Stimulated activated naive B cell treated with anti-CD40 and anti-IgM and Interleukin-4, amounts not matched to agents 10 μg/mL and 1 μg/mL and 100 μg/mL, for 72 hours (primary cell): Measurements from ENCODE around the gene FCHSD2.
A peak's percentile ranks its signal among the peaks of the same experiment; 100 is the strongest.

Experiments used
- ATAC-seq, 2 donors: fragments of 150-1000 bp; cut with Tn5 transposase; replicated peaks; 2 replicates each; pipeline ENCODE4 v1.10.0; 2021; ENCODE audit warnings: moderate library complexity in 1 of 2
- DNase-seq: peaks from one replicate; pipeline ENCODE4 v3.0.0; 2021
- H3K27ac Mint-ChIP-seq: one replicate; pipeline ENCODE4 v1.8.0; 2022; ENCODE audit warnings: mild to moderate bottlenecking, mixed read lengths
- H3K27me3 Mint-ChIP-seq, 2 donors: one replicate each; pipeline ENCODE4 v1.8.0; 2022; ENCODE audit warnings: mixed read lengths in 2 of 2
- H3K36me3 Mint-ChIP-seq, 2 donors: one replicate each; pipeline ENCODE4 v1.8.0; 2022; ENCODE audit warnings: mixed read lengths in 2 of 2, mild to moderate bottlenecking in 1 of 2
- H3K4me1 Mint-ChIP-seq, 2 donors: one replicate each; pipeline ENCODE4 v1.8.0; 2022; ENCODE audit warnings: mixed read lengths in 2 of 2, mild to moderate bottlenecking in 1 of 2
- H3K4me3 Mint-ChIP-seq, 2 donors: one replicate each; pipeline ENCODE4 v1.8.0; 2022; ENCODE audit warnings: mild to moderate bottlenecking in 2 of 2, mixed read lengths in 2 of 2, moderate library complexity in 1 of 2
- H3K9me3 Mint-ChIP-seq, 2 donors: one replicate each; pipeline ENCODE4 v1.8.0; 2022; ENCODE audit warnings: mixed read lengths in 2 of 2, mild to moderate bottlenecking in 1 of 2

Gene FCHSD2

DNA sequence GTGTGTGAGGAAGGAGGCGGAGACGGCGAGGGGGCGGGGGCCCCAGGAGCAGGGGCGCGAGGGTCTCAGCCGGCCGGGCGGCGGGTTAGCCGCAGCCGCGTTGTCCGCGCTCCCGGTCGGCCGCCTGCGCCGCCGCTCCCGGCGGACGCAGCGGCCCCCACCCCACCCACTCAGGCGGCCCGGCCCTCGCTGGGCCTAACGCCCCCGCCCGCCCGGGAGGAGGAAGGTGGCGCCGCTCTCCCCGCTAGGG lies at the start of gene FCHSD2:
TSS of gene FCHSD2 (minus strand) at position 191 of the 250 bp plus-strand sequence. CDS start 441 bp downstream, outside the sequence.
- H3K4me3 Mint-ChIP-seq = peak within 1 kb of the TSS; percentile 99
- no peaks in the 10 kb centered on the region for H3K27me3 Mint-ChIP-seq
- no peak for ATAC-seq
- peaks cover 40 to 73% of the 10 kb centered on the region in 2 donors for H3K4me1 Mint-ChIP-seq
- H3K9me3 Mint-ChIP-seq = no peaks in the 10 kb centered on the region
- DNase-seq = no peak
- H3K27ac Mint-ChIP-seq = peak within 1 kb of the TSS; percentile 99
- peaks cover 19 to 30% of the 10 kb centered on the region in 2 donors for H3K36me3 Mint-ChIP-seq

DNA sequence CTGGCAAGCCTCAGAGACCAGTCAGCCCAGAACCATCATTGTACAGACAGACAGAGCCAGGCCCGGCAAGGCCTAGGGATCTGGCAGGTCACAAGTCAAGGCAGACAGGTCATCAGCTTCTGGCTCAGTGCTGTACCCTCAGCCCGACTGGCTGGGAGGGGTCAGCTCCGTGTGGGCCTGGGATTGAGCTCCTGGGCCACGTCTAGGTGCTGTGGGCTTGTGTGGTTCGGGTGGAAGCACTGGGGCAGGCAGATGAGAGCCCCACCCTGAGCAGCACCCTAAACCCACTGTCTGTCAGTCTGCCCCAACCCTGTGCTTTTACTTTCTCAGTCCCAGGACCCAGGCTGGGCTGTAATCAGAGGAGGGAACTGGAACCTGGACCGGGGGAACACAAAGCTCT lies 49.0 kb upstream of the FCHSD2 start:
- H3K27ac Mint-ChIP-seq = no peak overlapping the region
- peaks cover 33 to 46% of the 10 kb centered on the region in 2 donors for H3K4me1 Mint-ChIP-seq
- no peaks in the 10 kb centered on the region for H3K27me3 Mint-ChIP-seq
- H3K9me3 Mint-ChIP-seq = no peaks in the 10 kb centered on the region
- no peak for ATAC-seq
- no peaks in the 10 kb centered on the region for H3K36me3 Mint-ChIP-seq
- DNase-seq = no peak
- H3K4me3 Mint-ChIP-seq = no peak overlapping the region

DNA sequence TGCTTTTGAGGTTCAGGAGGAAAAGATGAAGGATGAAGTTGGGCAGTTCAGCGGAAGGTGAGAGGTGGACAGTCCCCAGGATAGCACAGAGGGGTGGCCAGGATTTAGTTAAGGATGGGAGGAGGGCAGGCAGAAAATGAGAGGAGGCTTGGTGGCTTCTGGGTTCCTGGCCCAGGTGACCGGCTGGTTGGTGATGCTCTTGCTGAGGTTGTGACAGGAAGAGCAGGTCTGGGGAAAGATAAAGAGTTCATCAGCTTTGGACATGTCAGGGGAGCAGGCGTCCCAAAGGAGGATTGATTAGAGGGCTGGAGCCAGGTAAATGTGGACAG lies 48.4 kb upstream of the FCHSD2 start:
- ATAC-seq = no peak
- DNase-seq = no peak
- Mint-ChIP-seq H3K36me3 (no peaks in the 10 kb centered on the region), H3K27me3 (no peaks in the 10 kb centered on the region), H3K4me3 (no peak overlapping the region), H3K9me3 (no peaks in the 10 kb centered on the region), H3K27ac (peak overlapping the region; percentile 93), H3K4me1 (peaks cover 37 to 52% of the 10 kb centered on the region in 2 donors)

DNA sequence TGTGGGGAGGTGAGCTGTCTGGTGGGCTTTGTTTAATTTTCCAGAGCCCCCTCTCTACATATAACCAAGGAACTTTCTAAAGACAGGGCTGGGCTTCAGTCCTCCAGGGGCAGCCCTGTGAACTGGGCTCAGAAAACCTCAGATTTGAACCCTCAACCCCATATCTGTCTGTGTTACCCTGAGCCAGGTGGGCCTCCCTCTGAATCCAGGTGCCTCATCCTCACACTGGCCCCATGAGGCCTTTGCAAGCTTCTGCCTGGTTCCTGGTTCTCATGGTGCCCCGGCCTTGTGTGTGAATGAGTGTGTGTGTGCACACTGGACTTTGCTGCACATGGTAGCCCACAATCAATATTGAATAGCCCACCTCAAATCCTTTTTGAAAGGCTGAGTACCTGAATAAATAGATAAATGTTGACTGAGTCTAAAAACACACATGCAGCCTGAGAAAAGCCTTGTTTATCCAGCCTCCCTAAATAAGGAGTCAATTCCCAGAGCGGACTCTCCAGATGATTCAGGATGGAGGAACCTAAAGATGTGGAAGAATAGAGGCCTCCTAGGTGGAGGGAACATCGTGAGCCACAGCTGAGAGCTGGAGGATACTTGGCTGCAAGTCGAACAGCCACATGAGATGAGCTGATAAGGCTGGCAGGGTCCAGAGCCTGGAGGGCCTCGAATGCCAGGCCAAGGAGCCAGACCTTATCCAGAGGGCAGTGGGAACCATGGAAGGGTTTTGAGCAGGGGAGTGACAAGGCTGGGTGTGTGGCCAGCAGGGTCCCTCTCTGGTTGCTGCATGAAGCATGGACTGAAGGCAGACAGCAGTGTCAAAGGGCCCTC lies 47.8 kb upstream of the FCHSD2 start:
- H3K36me3 Mint-ChIP-seq = no peaks in the 10 kb centered on the region
- ATAC-seq = peak; percentile 26 to 40
- H3K27ac Mint-ChIP-seq = peak overlapping the region; percentile 93
- no peaks in the 10 kb centered on the region for H3K9me3 Mint-ChIP-seq
- H3K4me1 Mint-ChIP-seq = peaks cover 41 to 58% of the 10 kb centered on the region in 2 donors
- DNase-seq = no peak
- H3K4me3 Mint-ChIP-seq = peak overlapping the region; percentile 58 to 63
- H3K27me3 Mint-ChIP-seq = no peaks in the 10 kb centered on the region

DNA sequence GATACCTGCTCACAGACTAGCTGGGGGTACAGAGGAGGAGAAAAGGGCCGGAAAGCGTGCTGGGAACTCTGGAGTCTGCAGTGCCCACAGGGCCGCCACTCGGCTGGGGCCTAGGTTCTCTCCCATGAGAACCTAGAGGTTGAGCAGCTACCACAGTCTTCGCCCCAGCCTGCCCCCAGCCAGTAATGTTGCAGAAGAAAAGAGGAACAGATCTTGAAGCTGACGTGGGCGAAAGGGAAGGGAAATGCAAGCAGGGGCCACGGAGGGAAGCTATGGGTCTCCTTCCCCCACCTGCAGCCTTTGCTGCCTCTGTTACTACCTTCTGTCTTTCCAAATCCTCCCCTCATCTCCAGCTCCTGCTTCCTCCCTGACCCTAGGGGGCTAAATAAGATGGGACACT lies 47.2 kb upstream of the FCHSD2 start:
- DNase-seq (peak; percentile 81), ATAC-seq (peak; percentile 94 to 95)
- peaks cover 43 to 64% of the 10 kb centered on the region in 2 donors for H3K4me1 Mint-ChIP-seq
- H3K4me3 Mint-ChIP-seq = peak overlapping the region; percentile 58 to 63
- H3K27ac Mint-ChIP-seq = peak overlapping the region; percentile 93
- no peaks in the 10 kb centered on the region for H3K27me3 Mint-ChIP-seq
- no peaks in the 10 kb centered on the region for H3K9me3 Mint-ChIP-seq
- H3K36me3 Mint-ChIP-seq = no peaks in the 10 kb centered on the region

DNA sequence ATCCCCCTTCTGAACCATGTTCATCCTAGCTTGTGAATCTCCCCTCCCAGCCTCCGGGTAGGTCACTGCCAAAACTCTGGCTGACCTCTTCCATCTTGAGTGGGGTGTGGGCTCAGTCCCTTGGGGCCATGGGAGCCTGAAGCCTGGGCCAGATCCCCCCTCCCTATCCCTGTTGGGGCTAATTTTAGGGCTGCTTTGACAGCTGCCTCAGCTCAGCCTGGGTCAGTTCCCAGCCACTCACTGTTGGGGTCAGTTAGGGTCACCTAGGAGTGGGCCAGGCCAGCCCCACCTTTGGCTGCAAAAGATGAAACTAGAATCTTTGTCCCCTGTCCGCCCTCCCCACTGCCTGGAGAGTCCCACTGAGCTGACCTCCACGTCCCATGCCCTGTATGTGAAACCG lies 46.2 kb upstream of the FCHSD2 start:
- DNase-seq = no peak

DNA sequence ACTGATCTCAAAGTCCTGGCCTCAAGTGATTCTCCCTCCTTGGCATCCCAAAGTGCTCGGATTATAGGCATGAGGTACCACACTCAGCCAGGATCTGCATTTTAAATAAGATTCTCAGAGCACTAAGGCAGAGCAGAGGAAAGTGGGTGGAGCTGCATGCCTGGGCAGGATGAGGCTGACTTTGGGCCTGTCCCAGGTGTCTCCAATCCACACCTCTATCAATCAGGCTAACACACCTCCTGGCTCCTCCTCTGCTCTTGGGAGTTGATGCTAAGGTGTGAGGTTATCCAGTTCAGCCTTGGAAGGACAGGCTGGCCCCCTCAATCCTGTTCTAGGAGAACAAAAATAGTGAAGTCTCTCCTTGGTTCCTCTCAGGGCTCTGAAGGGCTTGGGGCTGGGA lies 45.7 kb upstream of the FCHSD2 start:
- H3K27me3 Mint-ChIP-seq = no peaks in the 10 kb centered on the region
- no peaks in the 10 kb centered on the region for H3K9me3 Mint-ChIP-seq
- H3K27ac Mint-ChIP-seq = no peak overlapping the region
- DNase-seq (no peak), ATAC-seq (no peak)
- peaks cover 40 to 66% of the 10 kb centered on the region in 2 donors for H3K4me1 Mint-ChIP-seq
- no peak overlapping the region for H3K4me3 Mint-ChIP-seq
- peaks cover 0 to 3% of the 10 kb centered on the region in 2 donors for H3K36me3 Mint-ChIP-seq

More for the DNA sequence above, 46.2 kb upstream of the FCHSD2 start:
- Mint-ChIP-seq H3K36me3 (no peaks in the 10 kb centered on the region), H3K4me1 (peaks cover 40 to 66% of the 10 kb centered on the region in 2 donors), H3K27me3 (no peaks in the 10 kb centered on the region), H3K9me3 (no peaks in the 10 kb centered on the region), H3K4me3 (no peak overlapping the region), H3K27ac (peak overlapping the region; percentile 76)
- no peak for ATAC-seq

DNA sequence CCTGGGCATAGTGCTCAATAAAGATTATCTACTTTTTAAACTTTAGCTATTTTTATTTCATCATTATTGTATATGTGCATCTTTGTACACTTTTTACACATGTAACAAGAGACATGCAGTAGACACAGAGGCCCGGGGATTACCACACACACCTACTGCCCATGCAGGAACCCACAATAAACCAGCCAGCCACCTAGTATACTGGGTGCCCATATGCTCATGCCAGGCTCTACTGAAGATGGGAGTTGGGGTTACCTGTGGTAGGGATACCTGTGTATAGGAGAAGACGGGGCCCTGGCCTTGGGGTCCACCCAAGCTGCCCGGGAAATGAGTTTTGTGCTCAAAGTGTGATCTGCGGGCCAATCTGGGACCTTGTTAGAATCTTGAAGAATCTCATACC lies 44.8 kb upstream of the FCHSD2 start:
- DNase-seq (no peak), ATAC-seq (no peak)
- H3K36me3 Mint-ChIP-seq = peaks cover 0 to 3% of the 10 kb centered on the region in 2 donors
- no peak overlapping the region for H3K27ac Mint-ChIP-seq
- H3K9me3 Mint-ChIP-seq = no peaks in the 10 kb centered on the region
- H3K4me1 Mint-ChIP-seq = peaks cover 40 to 66% of the 10 kb centered on the region in 2 donors
- no peaks in the 10 kb centered on the region for H3K27me3 Mint-ChIP-seq
- H3K4me3 Mint-ChIP-seq = no peak overlapping the region

DNA sequence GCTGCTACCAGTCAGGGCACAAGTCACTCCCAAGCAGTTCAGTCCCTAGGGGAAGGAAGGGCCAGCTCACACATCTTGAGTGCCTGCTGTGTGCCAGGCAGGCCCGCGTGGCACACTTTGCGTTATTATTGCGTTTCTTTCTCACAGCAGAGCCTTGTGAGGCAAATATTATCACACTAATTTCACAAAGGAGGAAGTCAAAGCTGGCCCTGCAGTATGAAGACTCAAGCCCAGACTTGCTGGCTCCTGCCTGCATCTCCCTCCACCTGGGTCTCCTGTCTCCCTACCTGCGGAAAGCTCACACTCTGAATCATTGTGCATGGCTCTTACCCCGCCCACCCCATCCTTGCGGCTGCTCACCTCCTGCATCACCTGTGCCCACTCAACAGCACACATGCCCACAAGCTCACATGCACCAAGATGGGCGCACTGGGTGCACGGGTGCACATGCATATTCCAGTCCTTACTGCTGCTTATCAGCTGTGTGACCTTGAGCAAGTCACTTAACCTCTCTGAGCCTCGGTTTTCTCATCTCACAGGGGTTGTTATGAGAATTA lies 44.3 kb upstream of the FCHSD2 start:
- DNase-seq (no peak), ATAC-seq (no peak)
- Mint-ChIP-seq H3K9me3 (no peaks in the 10 kb centered on the region), H3K36me3 (peaks cover 0 to 3% of the 10 kb centered on the region in 2 donors), H3K4me1 (peaks cover 38 to 61% of the 10 kb centered on the region in 2 donors), H3K27me3 (no peaks in the 10 kb centered on the region), H3K4me3 (no peak overlapping the region), H3K27ac (peak overlapping the region; percentile 6)

DNA sequence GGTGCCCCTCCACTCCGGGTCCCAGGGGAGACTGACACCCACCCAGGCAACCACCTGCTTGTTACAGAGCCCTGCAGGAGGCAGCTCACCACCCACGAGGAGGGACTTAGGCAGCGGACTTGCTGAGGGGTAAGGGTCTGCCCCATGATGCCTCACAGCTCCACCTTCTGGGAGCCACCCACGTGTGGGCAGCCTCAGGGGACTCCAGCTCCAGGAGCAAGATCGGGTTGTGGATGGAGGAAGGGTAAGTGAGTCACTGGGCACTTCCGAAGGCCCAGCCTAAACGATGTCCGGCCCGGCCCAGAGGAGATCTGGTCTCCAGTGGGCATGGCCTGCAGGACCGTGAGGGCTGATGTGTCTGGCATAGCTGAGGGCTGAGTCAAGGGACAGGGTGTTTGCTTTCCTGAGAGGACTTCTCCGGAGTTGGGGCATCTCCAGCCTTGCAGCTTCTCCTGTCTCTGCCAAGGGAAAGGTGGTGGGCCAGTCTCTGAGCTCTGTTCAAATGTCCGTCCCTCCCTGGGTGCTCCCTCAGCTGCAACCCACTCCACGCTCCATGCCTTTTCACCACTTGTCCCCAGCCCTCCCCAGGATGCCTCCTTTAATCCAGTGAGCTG lies 43.7 kb upstream of the FCHSD2 start:
- no peaks in the 10 kb centered on the region for H3K27me3 Mint-ChIP-seq
- H3K4me3 Mint-ChIP-seq = peak overlapping the region in 1 of 2 donors; percentile 88
- DNase-seq (no peak), ATAC-seq (no peak)
- H3K4me1 Mint-ChIP-seq = peaks cover 33 to 55% of the 10 kb centered on the region in 2 donors
- H3K36me3 Mint-ChIP-seq = peaks cover 0 to 3% of the 10 kb centered on the region in 2 donors
- H3K27ac Mint-ChIP-seq = peak overlapping the region; percentile 6
- no peaks in the 10 kb centered on the region for H3K9me3 Mint-ChIP-seq

DNA sequence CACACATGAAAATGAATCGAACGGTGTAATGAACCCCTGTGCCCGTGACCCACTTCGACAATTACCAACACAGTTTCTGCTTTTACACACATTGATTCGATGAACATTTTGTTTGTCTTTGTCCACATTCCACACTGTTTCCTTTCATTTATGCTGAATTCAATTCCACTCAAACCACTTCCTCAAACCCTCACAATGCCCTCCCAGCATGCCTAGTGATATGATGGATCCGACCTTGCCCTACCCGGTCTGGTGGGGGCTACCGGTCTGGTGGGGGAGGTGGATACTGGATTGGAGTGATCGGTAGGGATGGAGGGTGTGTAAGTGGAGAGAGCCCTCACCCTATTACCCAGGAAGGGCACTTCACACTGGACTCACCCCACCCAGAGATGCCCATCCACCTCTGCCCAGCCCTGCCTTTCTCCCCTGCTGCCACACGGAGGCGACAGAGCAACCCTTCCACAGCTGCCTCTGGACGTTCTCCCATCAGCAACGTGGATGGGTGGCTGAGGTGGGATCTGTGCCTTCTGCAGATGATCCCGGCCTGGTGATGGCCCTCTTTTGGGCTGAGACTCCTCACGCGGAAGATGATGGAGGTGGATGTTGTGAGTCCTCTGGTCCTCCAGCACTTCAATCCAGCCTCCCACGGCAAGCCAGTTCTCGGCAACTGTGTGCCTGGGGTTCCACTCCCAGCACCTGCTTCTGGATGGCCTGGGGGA lies 43.0 kb upstream of the FCHSD2 start:
- DNase-seq (peak; percentile 55), ATAC-seq (peak; percentile 45 to 63)
- H3K27ac Mint-ChIP-seq = peak overlapping the region; percentile 20
- H3K36me3 Mint-ChIP-seq = peaks cover 0 to 3% of the 10 kb centered on the region in 2 donors
- H3K27me3 Mint-ChIP-seq = no peaks in the 10 kb centered on the region
- H3K9me3 Mint-ChIP-seq = no peaks in the 10 kb centered on the region
- peak overlapping the region; percentile 66 to 88 for H3K4me3 Mint-ChIP-seq
- H3K4me1 Mint-ChIP-seq = peaks cover 27 to 48% of the 10 kb centered on the region in 2 donors

DNA sequence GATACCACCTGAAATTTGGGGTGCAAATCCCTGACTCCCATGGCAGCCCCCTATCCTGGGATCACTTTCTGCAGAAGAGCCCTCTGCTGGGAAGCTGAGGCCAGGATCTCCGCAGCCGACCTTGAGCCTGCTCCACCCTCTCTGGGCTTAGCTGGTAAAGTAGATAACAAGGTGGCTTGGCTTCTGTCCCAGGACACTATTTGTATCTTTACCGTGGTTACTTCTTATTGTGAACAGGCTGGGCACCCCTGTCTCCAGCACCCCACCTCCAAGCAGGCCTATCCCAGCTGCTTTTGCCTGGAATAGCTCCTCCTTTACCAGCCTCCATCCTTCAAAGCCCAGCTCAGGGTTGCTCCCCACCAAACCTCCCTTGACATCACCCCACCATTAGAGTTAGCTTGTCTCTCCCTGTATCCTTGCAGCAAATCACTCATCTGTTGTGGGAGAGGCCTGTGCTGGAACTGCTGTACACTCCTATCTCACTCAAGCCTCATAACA lies 40.8 kb upstream of the FCHSD2 start:
- ATAC-seq (no peak), DNase-seq (no peak)
- no peak overlapping the region for H3K4me3 Mint-ChIP-seq
- H3K4me1 Mint-ChIP-seq = peaks cover 18 to 34% of the 10 kb centered on the region in 2 donors
- no peak overlapping the region for H3K27ac Mint-ChIP-seq
- no peaks in the 10 kb centered on the region for H3K27me3 Mint-ChIP-seq
- H3K36me3 Mint-ChIP-seq = peaks cover 0 to 3% of the 10 kb centered on the region in 2 donors
- no peaks in the 10 kb centered on the region for H3K9me3 Mint-ChIP-seq

DNA sequence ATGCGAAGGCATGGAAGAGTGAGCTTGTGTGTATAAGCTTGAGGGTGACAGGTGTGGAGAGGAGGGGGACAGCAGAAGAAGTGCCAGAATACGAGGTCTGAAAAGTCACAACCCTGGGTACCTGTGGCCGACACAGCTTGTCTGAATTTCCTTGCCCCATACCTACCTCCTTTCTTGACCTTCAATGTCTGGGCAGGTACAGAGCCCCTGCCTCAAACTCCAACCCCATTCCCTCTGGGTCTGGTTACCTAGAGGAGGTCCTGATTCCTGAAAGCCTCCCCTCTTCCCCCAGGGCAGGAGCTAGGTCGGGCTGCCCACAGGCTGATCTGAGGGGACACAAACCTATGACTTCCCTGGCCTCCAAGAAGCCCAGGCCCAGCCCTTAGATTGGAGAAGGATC lies 36.6 kb upstream of the FCHSD2 start:
- H3K4me3 Mint-ChIP-seq = no peak overlapping the region
- H3K27ac Mint-ChIP-seq = no peak overlapping the region
- no peaks in the 10 kb centered on the region for H3K9me3 Mint-ChIP-seq
- ATAC-seq (no peak), DNase-seq (no peak)
- peaks cover 3 to 5% of the 10 kb centered on the region in 2 donors for H3K36me3 Mint-ChIP-seq
- peaks cover 36 to 45% of the 10 kb centered on the region in 2 donors for H3K4me1 Mint-ChIP-seq
- H3K27me3 Mint-ChIP-seq = no peaks in the 10 kb centered on the region

DNA sequence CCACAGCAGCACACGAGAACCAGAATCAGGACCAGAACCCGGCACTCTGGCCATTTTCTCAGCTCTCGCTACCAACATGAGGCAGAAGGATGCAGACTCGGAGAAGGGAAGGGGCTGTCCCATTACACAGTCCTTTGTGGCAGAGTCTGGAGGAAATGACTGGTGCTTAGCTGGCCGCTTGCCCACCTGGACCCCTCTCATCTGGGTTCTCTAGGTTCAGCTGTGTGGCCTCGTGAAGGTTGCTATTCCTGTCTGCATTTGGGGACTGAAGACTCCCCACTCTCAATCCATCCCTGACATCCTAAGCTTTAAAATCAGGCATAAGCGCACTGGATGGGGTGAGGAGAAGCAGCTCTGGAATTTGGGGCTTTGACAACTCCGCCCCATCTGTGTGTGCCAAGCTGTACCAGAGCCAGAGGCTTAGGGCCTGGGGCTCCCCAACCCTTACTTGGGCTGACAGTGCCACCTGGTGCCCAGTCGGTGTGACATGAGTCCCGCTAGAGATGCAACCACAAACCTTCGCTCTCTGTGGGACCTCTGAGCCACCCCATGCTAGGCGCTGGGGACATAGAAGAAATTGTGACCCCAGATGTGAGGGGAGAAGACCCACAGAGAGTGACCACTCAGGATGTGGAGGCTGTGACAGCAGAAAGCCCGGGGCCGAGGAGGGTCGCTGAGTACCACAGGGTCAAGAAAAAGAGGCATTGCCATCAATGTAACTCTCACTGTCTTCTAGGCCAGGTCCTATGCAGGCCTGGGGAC lies 35.8 kb upstream of the FCHSD2 start:
- Mint-ChIP-seq H3K9me3 (no peaks in the 10 kb centered on the region), H3K27ac (peak overlapping the region; percentile 83), H3K4me1 (peaks cover 38 to 45% of the 10 kb centered on the region in 2 donors), H3K36me3 (peaks cover under 1 to 5% of the 10 kb centered on the region in 2 donors), H3K4me3 (no peak overlapping the region), H3K27me3 (no peaks in the 10 kb centered on the region)
- ATAC-seq = peak; percentile 96 to 98
- DNase-seq = peak; percentile 77
